IMR-90 (cell line): ENCODE results near the gene SLC9C2. TPM values are rescaled to one million over a fixed set of nuclear protein-coding genes. Genes with fewer than 3 reads are reported as not detected.
"Not testable (repeated sequence)": the region's sequence is repeated elsewhere in the genome, so short reads cannot be mapped to it uniquely, and the experiment has no call there.

Experiments used
- ATAC-seq: fragments of 200-7000 bp; cut with Tn5 transposase; 2 replicates; pipeline ENCODE4 v1.9.1; 2020; ENCODE audit warnings: low read depth, mild to moderate bottlenecking, moderate library complexity
- BruUV-seq: library from RNA; stranded (reverse); fragments of 400-500 nt; replicated peaks from 2 replicates; lab custom pipeline; 2021; lab: Mats Ljungman, UMichigan
- CTCF ChIA-PET: fragments of 300-600 bp; formaldehyde crosslinking; extraction: SDS; loops from one replicate; lab custom pipeline; 2021; ENCODE audit warnings: antibody characterized with exemption; lab: Yijun Ruan, JAX
- POLR2A ChIA-PET: fragments of 300-600 bp; sonication (Branson Sonifier 250); formaldehyde crosslinking; loops from one replicate; lab custom pipeline; 2022; ENCODE audit warnings: antibody characterized with exemption; ENCODE audit not compliant: unreplicated experiment; lab: Charles Lee
- DNase-seq: peaks from one replicate; pipeline ENCODE4 v3.0.0; 2013
- H2AFZ ChIP-seq: replicated peaks from 2 replicates; pipeline ENCODE3; 2013; ENCODE audit warnings: low read length, mild to moderate bottlenecking; ENCODE audit not compliant: poor library complexity
- H2AK5ac ChIP-seq: 2 replicates; pipeline ENCODE4 v1.6.1; 2013; ENCODE audit warnings: low read depth, low read length, inconsistent platforms
- H2AK9ac ChIP-seq: replicated peaks from 2 replicates; pipeline ENCODE3; 2013; ENCODE audit warnings: mild to moderate bottlenecking, low read depth, low read length, moderate library complexity; ENCODE audit not compliant: poor library complexity
- H2BK120ac ChIP-seq: 2 replicates; pipeline ENCODE4 v1.6.1; 2013; ENCODE audit warnings: low read depth, low read length, inconsistent platforms
- H2BK15ac ChIP-seq: 3 replicates; pipeline ENCODE4 v1.6.1; 2013; ENCODE audit warnings: low read depth, low read length, inconsistent platforms
- H2BK20ac ChIP-seq: 2 replicates; pipeline ENCODE4 v1.6.1; 2013; ENCODE audit warnings: low read depth, mild to moderate bottlenecking, inconsistent platforms, low read length, moderate library complexity
- H2BK5ac ChIP-seq: 2 replicates; pipeline ENCODE4 v1.6.1; 2013; ENCODE audit warnings: mild to moderate bottlenecking, low read depth, low read length, inconsistent platforms; ENCODE audit not compliant: poor library complexity, severe bottlenecking
- H3K14ac ChIP-seq: replicated peaks from 2 replicates; pipeline ENCODE4 v1.6.1; 2013; ENCODE audit warnings: low read depth, low read length, inconsistent platforms
- H3K18ac ChIP-seq: 2 replicates; pipeline ENCODE4 v1.6.1; 2013; ENCODE audit warnings: low read depth, low read length, control low read depth
- H3K23ac ChIP-seq: 2 replicates; pipeline ENCODE4 v1.6.1; 2013; ENCODE audit warnings: low read depth, low read length, inconsistent platforms
- H3K27ac ChIP-seq: 2 replicates; pipeline ENCODE4 v1.5.1; 2013; ENCODE audit warnings: mild to moderate bottlenecking, control low read depth, low read length; ENCODE audit not compliant: insufficient read depth
- H3K27me3 ChIP-seq: 2 replicates; pipeline ENCODE4 v1.6.1; 2013; ENCODE audit warnings: low read length; ENCODE audit not compliant: control insufficient read depth, insufficient read depth
- H3K36me3 ChIP-seq: 2 replicates; pipeline ENCODE4 v1.6.1; 2013; ENCODE audit warnings: low read length, mixed read lengths; ENCODE audit not compliant: control insufficient read depth, insufficient read depth
- H3K4ac ChIP-seq: 2 replicates; pipeline ENCODE4 v1.6.1; 2013; ENCODE audit warnings: low read depth, low read length, inconsistent platforms
- H3K4me1 ChIP-seq: 2 replicates; pipeline ENCODE4 v1.6.1; 2013; ENCODE audit warnings: low read length, mixed read lengths; ENCODE audit not compliant: control insufficient read depth, insufficient read depth
- H3K4me2 ChIP-seq: 2 replicates; pipeline ENCODE4 v1.6.1; 2013; ENCODE audit warnings: low read depth, mild to moderate bottlenecking, control low read depth, low read length, moderate library complexity
- H3K4me3 ChIP-seq: 2 replicates; pipeline ENCODE4 v1.5.1; 2013; ENCODE audit warnings: low read depth, mild to moderate bottlenecking, control low read depth, low read length, moderate library complexity; ENCODE audit not compliant: insufficient read depth
- H3K56ac ChIP-seq: 2 replicates; pipeline ENCODE4 v1.6.1; 2013; ENCODE audit warnings: low read length, inconsistent platforms; ENCODE audit not compliant: insufficient read depth; ENCODE audit errors: extremely low read depth
- H3K79me1 ChIP-seq, 2 experiments: 2 replicates each; pipeline ENCODE4 v1.6.1; 2013; ENCODE audit warnings: low read length in 2 of 2, inconsistent platforms in 1 of 2, low read depth in 1 of 2
- H3K9ac ChIP-seq: 2 replicates; pipeline ENCODE4 v1.6.1; 2013; ENCODE audit warnings: low read depth, low read length, control low read depth
- H3K9me1 ChIP-seq: 2 replicates; pipeline ENCODE4 v1.6.1; 2013; ENCODE audit warnings: low read length, inconsistent platforms; ENCODE audit not compliant: insufficient read depth
- H3K9me3 ChIP-seq: 2 replicates; pipeline ENCODE4 v1.6.1; 2013; ENCODE audit warnings: low read length; ENCODE audit not compliant: control insufficient read depth, insufficient read depth
- H4K20me1 ChIP-seq: 2 replicates; pipeline ENCODE4 v1.6.1; 2013; ENCODE audit warnings: low read length, inconsistent platforms; ENCODE audit not compliant: insufficient read depth
- H4K5ac ChIP-seq: 2 replicates; pipeline ENCODE4 v1.6.1; 2013; ENCODE audit warnings: mild to moderate bottlenecking, low read depth, low read length, control low read depth
- H4K8ac ChIP-seq, 2 experiments: 2 replicates each; pipeline ENCODE4 v1.6.1; 2013; ENCODE audit warnings: low read depth in 2 of 2, low read length in 2 of 2, control low read depth in 1 of 2, inconsistent platforms in 1 of 2
- H4K91ac ChIP-seq: 2 replicates; pipeline ENCODE4 v1.6.1; 2013; ENCODE audit warnings: low read depth, low read length, inconsistent platforms; ENCODE audit not compliant: insufficient read depth
- WGBS, 2 experiments: methylation state at CpG; one replicate each; pipeline versions ENCODE4 v1.1.5 to v1.1.7; 2013; ENCODE audit warnings: missing lambda C conversion rate in 2 of 2; ENCODE audit not compliant: insufficient read length in 1 of 2; ENCODE audit errors: extremely low coverage in 2 of 2; 5-methylcytosine and 5-hydroxymethylcytosine counted together
- dilution Hi-C: fragments of 300-500 bp; cut with HindIII; formaldehyde crosslinking; loops from one replicate; pipeline ENCODE4 v1.14.3; 2018; ENCODE audit warnings: low sequenced_read_pairs; ENCODE audit not compliant: unreplicated experiment
- in situ Hi-C: fragments of 300-500 bp; cut with MboI; formaldehyde crosslinking; loops from 3 replicates; pipeline ENCODE4 v1.14.3; 2019; ENCODE audit warnings: low sequenced_read_pairs, inconsistent platforms, mixed read lengths
- intact Hi-C: fragments of 100-400 bp; cut with micrococcal nuclease; formaldehyde crosslinking; loops from 2 replicates; pipeline ENCODE4 v1.10.0; 2022
- polyA plus RNA-seq, 3 experiments: library from polyadenylated mRNA; depleted of rRNA; stranded (reverse); fragments of >200 nt; gene quantifications; 2 replicates each; pipeline ENCODE4 v1.2.3, GENCODE V29; 2012; ENCODE audit warnings: low replicate concordance in 1 of 3
- total RNA-seq: library from RNA; depleted of rRNA; stranded (reverse); fragments of >200 nt; gene quantifications from 2 replicates; pipeline ENCODE4 v1.2.3, GENCODE V29; 2012

The SLC9C2 gene
- total and polyA plus RNA-seq, 2 of the 4 experiments (the other 2 are of a cell fraction) = not detected

DNA sequence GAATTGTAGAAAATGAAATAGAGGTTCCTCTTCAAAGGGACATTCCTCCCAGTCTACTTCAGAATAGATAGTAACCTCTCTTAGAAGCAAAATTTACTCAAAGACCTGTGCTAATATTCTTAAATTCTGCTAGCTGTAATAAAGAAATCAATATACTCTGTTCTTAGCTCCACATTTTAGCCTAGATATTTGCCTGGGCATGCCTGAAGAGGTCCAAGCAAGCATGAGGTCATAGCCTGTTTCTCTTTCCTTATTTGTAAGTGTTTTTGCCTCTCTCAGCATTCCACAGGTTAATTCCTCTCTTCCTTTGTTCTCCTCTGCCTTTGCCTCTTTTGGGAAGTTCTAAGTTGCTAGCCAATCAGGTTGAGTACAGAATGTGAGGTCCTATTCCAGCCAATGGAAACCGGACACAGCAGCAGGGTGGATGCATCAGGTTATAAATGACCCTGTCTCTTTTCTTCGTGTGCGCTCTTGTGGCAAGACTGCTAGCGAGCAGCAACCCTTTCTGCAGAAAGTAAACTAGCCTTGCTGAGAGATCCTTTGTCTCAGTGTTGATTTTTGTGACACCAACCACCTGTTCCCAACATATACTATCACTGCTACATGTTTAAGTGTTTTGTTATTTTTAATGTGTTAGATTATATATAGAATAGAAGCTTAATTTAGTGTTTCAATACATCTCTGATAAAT, 39.7 kb upstream of the SLC9C2 start:
- H2BK5ac ChIP-seq = peak overlapping the region; percentile 65
- DNase-seq = peak; percentile 7
- dilution Hi-C loops, H3K9me3 ChIP-seq, H3K14ac ChIP-seq, H2AK5ac ChIP-seq, H3K4me3 ChIP-seq, H4K5ac ChIP-seq, H3K18ac ChIP-seq, POLR2A ChIA-PET, H3K56ac ChIP-seq, in situ Hi-C loops, H3K9me1 ChIP-seq, H4K20me1 ChIP-seq, H3K4ac ChIP-seq, H3K23ac ChIP-seq, H3K9ac ChIP-seq, H2BK15ac ChIP-seq, H3K27me3 ChIP-seq, H4K91ac ChIP-seq, H2BK120ac ChIP-seq, H3K4me2 ChIP-seq, intact Hi-C loops, BruUV-seq, H3K4me1 ChIP-seq, H3K36me3 ChIP-seq, H2BK20ac ChIP-seq, H2AFZ ChIP-seq, H3K27ac ChIP-seq, H2AK9ac ChIP-seq, H3K79me1 ChIP-seq: not testable (repeated sequence)
- 83% methylated on average over 2 of the region's 4 CpGs; no CpG with 5 or more reads in 1 of the 2 experiments for WGBS, 2 experiments
- ATAC-seq = 0 out of 2 replicates have a peak, but pooled peaks have one; percentile 29
- peak overlapping the region in 1 of 2 experiments; percentile 13; a peak in 1 of 4 replicates for H4K8ac ChIP-seq
- CTCF ChIA-PET = interaction anchor here (0.6 kb wide), 2 partner anchors 18 to 23 kb away, joined by 3 to 5 read pairs; no protein-coding TSS in a partner anchor
